ENCODE results near the gene DENND5B.

DNA sequence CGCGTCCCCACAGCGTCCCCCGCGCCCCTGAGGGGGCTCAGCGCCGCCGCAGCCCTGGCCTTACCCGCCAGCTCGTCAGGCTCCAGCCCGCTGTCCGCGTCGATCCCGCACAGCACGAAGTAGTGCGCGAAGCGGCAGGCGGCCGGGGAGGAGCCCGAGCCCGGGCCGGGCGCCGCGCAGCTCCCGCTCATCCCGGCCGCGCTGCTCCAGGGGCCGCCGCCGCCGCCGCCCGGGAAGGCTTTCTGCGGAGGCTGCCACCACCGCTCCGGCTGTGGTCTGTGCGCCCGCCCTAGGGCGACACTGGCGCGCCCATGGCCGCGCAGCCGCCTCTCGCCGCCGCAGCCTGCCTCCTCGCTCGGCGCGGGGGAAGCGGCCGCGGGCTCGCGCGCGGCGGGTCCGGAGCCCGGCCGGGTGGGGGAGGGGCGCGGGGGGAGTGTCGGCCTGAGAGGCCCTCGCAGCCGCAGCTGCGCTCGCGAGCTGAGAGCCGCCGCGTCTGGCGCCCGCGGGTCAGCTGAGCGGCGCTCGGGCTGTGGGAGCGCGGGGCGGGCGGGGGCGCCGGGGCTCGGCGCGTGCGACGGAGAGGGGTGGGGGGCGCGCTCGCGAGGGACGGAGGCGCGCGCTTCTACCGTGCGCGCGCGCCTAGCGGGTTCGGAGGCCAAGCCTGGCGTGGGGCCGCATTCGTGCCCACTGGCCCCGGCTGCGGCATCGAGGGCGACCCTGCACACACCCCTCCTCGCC is at the start of gene DENND5B:
- TF ChIP-seq, protein P1, sequence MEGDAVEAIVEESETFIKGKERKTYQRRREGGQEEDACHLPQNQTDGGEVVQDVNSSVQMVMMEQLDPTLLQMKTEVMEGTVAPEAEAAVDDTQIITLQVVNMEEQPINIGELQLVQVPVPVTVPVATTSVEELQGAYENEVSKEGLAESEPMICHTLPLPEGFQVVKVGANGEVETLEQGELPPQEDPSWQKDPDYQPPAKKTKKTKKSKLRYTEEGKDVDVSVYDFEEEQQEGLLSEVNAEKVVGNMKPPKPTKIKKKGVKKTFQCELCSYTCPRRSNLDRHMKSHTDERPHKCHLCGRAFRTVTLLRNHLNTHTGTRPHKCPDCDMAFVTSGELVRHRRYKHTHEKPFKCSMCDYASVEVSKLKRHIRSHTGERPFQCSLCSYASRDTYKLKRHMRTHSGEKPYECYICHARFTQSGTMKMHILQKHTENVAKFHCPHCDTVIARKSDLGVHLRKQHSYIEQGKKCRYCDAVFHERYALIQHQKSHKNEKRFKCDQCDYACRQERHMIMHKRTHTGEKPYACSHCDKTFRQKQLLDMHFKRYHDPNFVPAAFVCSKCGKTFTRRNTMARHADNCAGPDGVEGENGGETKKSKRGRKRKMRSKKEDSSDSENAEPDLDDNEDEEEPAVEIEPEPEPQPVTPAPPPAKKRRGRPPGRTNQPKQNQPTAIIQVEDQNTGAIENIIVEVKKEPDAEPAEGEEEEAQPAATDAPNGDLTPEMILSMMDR (IDR thresholded peaks at IDR 0.05; ENCODE audit: low read depth, low read length): no peak
- TF ChIP-seq EZH2phosphoT487 (IDR thresholded peaks at IDR 0.05; ENCODE audit: low read depth): no peak
